Activated T-cell treated with anti-CD3 and anti-CD28 coated beads, Interleukin-2, amount 50 U/mL, for 24 hours (primary cell): ENCODE results near the gene XYLT1.
A peak's percentile ranks its signal among the peaks of the same experiment; 100 is the strongest.
"Not testable (repeated sequence)": the region's sequence is repeated elsewhere in the genome, so short reads cannot be mapped to it uniquely, and the experiment has no call there.

Experiments
- DNase-seq: peaks from one replicate; pipeline ENCODE4 v3.0.0-alpha.2; 2020
- H3K27ac Mint-ChIP-seq: 2 replicates; pipeline ENCODE4 v1.8.0; 2020; ENCODE audit warnings: mild to moderate bottlenecking, mixed read lengths
- H3K27me3 Mint-ChIP-seq: 2 replicates; pipeline ENCODE4 v1.8.0; 2020; ENCODE audit warnings: mixed read lengths
- H3K36me3 Mint-ChIP-seq: 2 replicates; pipeline ENCODE4 v1.8.0; 2020; ENCODE audit warnings: low read depth, mixed read lengths
- H3K4me1 Mint-ChIP-seq: 2 replicates; pipeline ENCODE4 v1.8.0; 2020; ENCODE audit warnings: low read depth, mixed read lengths
- H3K4me3 Mint-ChIP-seq: 2 replicates; pipeline ENCODE4 v1.8.0; 2020; ENCODE audit warnings: mild to moderate bottlenecking, moderate library complexity, mixed read lengths
- H3K9me3 Mint-ChIP-seq: 2 replicates; pipeline ENCODE4 v1.8.0; 2020; ENCODE audit warnings: mixed read lengths

The XYLT1 gene

DNA sequence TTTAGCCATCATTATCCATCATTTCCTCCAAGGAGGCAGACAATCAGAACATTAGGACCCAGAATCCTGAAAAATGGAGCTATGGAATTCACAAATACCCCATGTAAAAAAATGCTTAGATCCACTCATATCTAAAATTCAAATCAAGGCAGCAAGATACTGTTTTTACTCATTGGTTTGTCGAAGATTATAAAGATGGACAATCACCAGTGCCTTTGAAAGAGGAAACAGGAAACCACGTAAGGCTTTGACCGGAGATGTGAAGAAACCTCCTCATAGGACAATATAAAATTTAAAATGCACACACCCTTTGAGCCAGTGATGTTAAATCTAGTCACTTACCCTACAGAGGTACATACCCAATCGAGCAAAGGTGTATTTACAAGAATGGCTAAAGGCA is 130.0 kb downstream of the XYLT1 start:
- H3K36me3 Mint-ChIP-seq: no peaks in the 10 kb centered on the region
- H3K27ac Mint-ChIP-seq: peak overlapping the region; percentile 6
- H3K4me1 Mint-ChIP-seq: peaks cover 57% of the 10 kb centered on the region
- H3K27me3 Mint-ChIP-seq: no peaks in the 10 kb centered on the region
- DNase-seq: no peak
- H3K9me3 Mint-ChIP-seq: no peaks in the 10 kb centered on the region
- no peak overlapping the region for H3K4me3 Mint-ChIP-seq

DNA sequence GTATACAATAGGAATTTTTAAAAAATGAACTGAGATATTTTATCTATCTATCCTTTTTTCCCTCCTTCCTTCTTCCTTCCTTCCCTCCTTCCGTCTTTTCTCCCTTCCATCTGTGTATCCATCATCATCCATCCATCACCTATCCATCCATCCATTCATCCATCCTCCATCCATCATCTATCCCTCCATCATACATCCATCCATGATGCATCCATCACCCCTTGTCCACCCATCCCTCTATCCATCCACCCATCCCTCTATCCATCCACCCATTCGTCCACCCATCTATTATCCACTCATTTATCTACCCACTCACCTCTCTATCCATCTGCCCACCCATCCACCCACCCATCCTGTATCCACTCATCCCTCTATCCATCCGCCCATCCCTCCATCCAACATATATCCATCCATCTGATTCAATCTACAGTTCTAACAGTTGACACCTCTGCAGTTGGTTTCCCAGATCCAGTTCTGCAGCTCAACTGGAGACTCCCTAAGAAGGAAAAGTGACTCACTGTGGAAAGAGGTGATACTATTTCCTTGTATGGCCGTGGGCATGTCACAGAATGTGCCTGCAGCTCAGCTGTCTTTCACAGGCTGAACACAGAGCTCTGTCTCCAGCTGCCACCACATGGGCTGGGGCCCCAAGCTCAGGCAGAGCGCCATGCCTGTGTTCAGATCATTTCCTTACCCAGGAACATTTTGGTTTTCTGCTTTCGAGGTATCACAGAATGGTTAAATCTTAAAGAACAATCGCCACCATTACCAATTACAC is 130.8 kb downstream of the XYLT1 start:
- Mint-ChIP-seq H3K36me3 (no peaks in the 10 kb centered on the region), H3K27ac (peak overlapping the region; percentile 15), H3K4me3 (no peak overlapping the region), H3K27me3 (no peaks in the 10 kb centered on the region), H3K9me3 (no peaks in the 10 kb centered on the region), H3K4me1 (peaks cover 53% of the 10 kb centered on the region)
- no peak for DNase-seq

DNA sequence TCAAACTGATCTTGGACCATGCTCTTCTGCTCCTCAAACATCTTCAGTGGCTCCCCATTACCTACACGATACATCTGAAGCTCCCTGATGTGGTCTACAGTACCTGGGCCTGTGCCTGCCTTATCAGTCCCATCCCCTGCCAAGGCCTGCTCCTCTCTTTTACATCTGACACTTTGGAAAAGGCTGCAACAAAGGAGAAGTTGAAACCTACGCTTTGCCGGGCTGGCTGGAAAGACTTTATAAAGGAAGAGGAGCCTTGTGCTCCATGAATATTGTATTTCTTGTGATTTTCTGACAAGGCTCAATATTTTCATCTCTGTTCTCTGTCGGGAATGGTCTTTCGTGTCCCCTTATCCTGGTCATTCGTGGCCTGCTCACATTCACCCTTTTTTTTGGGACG is 132.5 kb downstream of the XYLT1 start:
- no peak for DNase-seq
- Mint-ChIP-seq H3K9me3 (no peaks in the 10 kb centered on the region), H3K4me3 (no peak overlapping the region), H3K36me3 (no peaks in the 10 kb centered on the region), H3K27me3 (no peaks in the 10 kb centered on the region), H3K4me1 (peaks cover 42% of the 10 kb centered on the region), H3K27ac (peak overlapping the region; percentile 34)

DNA sequence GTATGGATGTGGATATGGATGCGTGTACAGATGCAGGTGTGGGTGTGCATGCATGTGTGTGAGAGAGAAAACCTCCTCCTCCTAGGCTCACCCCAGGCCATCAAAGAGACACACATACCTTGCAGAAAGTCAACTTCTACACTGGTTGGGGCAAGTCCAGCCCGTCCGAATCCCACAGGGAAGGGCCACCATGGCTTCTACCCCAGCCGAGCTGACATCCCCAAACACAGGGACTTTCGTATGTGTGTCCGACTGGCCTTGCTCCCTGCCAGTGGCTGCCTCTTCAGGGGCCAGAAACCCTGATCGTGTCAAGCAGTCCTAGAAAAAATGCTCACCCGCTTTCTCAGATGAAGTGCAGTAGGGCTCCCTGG is 134.2 kb downstream of the XYLT1 start:
- peaks cover 25% of the 10 kb centered on the region for H3K4me1 Mint-ChIP-seq
- H3K27ac Mint-ChIP-seq: no peak overlapping the region

GRCh38 chr16:17335826-17336529 is 134.8 kb downstream of the XYLT1 start:
- Mint-ChIP-seq H3K27ac (no peak overlapping the region), H3K36me3 (no peaks in the 10 kb centered on the region), H3K9me3 (no peaks in the 10 kb centered on the region), H3K27me3 (no peaks in the 10 kb centered on the region), H3K4me3 (no peak overlapping the region), H3K4me1 (peaks cover 19% of the 10 kb centered on the region)
- DNase-seq: no peak

More for the DNA sequence above, 134.2 kb downstream of the XYLT1 start:
- H3K9me3 Mint-ChIP-seq: no peaks in the 10 kb centered on the region
- H3K4me3 Mint-ChIP-seq: no peak overlapping the region
- no peaks in the 10 kb centered on the region for H3K27me3 Mint-ChIP-seq
- H3K36me3 Mint-ChIP-seq: no peaks in the 10 kb centered on the region
- no peak for DNase-seq

GRCh38 chr16:17335406-17335805 is 135.4 kb downstream of the XYLT1 start:
- H3K27ac Mint-ChIP-seq, H3K36me3 Mint-ChIP-seq, H3K27me3 Mint-ChIP-seq, H3K4me3 Mint-ChIP-seq, DNase-seq, H3K9me3 Mint-ChIP-seq: not testable (repeated sequence)
- peaks cover 14% of the 10 kb centered on the region for H3K4me1 Mint-ChIP-seq

- H3K36me3 Mint-ChIP-seq: no peaks in the 10 kb centered on the region
- H3K27ac Mint-ChIP-seq: no peak overlapping the region
- no peak for DNase-seq
- H3K27me3 Mint-ChIP-seq: no peaks in the 10 kb centered on the region
- H3K9me3 Mint-ChIP-seq: no peaks in the 10 kb centered on the region
- H3K4me1 Mint-ChIP-seq: peaks cover 10% of the 10 kb centered on the region
- H3K4me3 Mint-ChIP-seq: no peak overlapping the region
These were observed 136.7 kb downstream of the XYLT1 start for GRCh38 chr16:17334096-17334495.

DNA sequence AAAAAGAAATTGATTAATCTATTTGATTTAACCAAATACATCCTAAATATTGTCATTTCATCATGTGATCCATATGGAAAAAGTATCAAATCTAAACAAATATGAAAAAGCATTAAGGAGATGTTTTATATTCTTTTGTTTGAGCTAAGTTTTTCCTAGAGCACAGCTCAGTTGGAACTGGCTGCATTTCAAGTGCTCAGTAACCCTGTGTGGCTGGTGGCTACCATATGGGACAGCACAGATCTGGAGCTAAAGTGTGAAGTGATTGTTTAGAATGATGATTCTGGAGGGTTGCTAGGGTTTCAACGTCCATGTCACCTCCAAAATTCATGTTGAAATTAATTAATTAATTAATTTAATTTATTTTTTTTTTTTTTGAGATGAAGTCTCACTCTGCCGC is 137.5 kb downstream of the XYLT1 start:
- DNase-seq: no peak
- peaks cover 12% of the 10 kb centered on the region for H3K4me1 Mint-ChIP-seq
- no peak overlapping the region for H3K4me3 Mint-ChIP-seq
- no peaks in the 10 kb centered on the region for H3K27me3 Mint-ChIP-seq
- no peaks in the 10 kb centered on the region for H3K9me3 Mint-ChIP-seq
- H3K36me3 Mint-ChIP-seq: no peaks in the 10 kb centered on the region
- no peak overlapping the region for H3K27ac Mint-ChIP-seq

GRCh38 chr16:17331991-17332390 is 138.8 kb downstream of the XYLT1 start:
- DNase-seq: no peak
- Mint-ChIP-seq H3K27ac (no peak overlapping the region), H3K4me3 (no peak overlapping the region), H3K4me1 (peaks cover 14% of the 10 kb centered on the region), H3K27me3 (no peaks in the 10 kb centered on the region), H3K36me3 (no peaks in the 10 kb centered on the region), H3K9me3 (no peaks in the 10 kb centered on the region)

- Mint-ChIP-seq H3K27me3 (no peaks in the 10 kb centered on the region), H3K36me3 (no peaks in the 10 kb centered on the region), H3K4me3 (no peak overlapping the region), H3K9me3 (no peaks in the 10 kb centered on the region), H3K4me1 (peaks cover 13% of the 10 kb centered on the region), H3K27ac (no peak overlapping the region)
- DNase-seq: no peak
These were observed 139.6 kb downstream of the XYLT1 start for GRCh38 chr16:17331071-17331607.

GRCh38 chr16:17330044-17330443 is 140.7 kb downstream of the XYLT1 start:
- Mint-ChIP-seq H3K36me3 (no peaks in the 10 kb centered on the region), H3K27me3 (no peaks in the 10 kb centered on the region), H3K9me3 (no peaks in the 10 kb centered on the region)

GRCh38 chr16:17329391-17329790 is 141.4 kb downstream of the XYLT1 start:
- Mint-ChIP-seq H3K4me3 (no peak overlapping the region), H3K9me3 (no peaks in the 10 kb centered on the region), H3K27ac (no peak overlapping the region), H3K36me3 (no peaks in the 10 kb centered on the region), H3K27me3 (no peaks in the 10 kb centered on the region), H3K4me1 (peaks cover 15% of the 10 kb centered on the region)
- DNase-seq: no peak

More at GRCh38 chr16:17330044-17330443, 140.7 kb downstream of the XYLT1 start:
- Mint-ChIP-seq H3K27ac (no peak overlapping the region), H3K4me3 (no peak overlapping the region), H3K4me1 (peaks cover 16% of the 10 kb centered on the region)
- no peak for DNase-seq

- DNase-seq: no peak
- Mint-ChIP-seq H3K27ac (no peak overlapping the region), H3K9me3 (no peaks in the 10 kb centered on the region), H3K4me3 (no peak overlapping the region), H3K36me3 (no peaks in the 10 kb centered on the region), H3K27me3 (no peaks in the 10 kb centered on the region), H3K4me1 (peaks cover 12% of the 10 kb centered on the region)
These were observed 141.8 kb downstream of the XYLT1 start for GRCh38 chr16:17328932-17329331.

- no peaks in the 10 kb centered on the region for H3K9me3 Mint-ChIP-seq
- no peak overlapping the region for H3K27ac Mint-ChIP-seq
- peaks cover 12% of the 10 kb centered on the region for H3K4me1 Mint-ChIP-seq
- no peak overlapping the region for H3K4me3 Mint-ChIP-seq
- no peaks in the 10 kb centered on the region for H3K36me3 Mint-ChIP-seq
- DNase-seq: no peak
- H3K27me3 Mint-ChIP-seq: no peaks in the 10 kb centered on the region
These were observed 143.0 kb downstream of the XYLT1 start for GRCh38 chr16:17327664-17328335.
